ENCODE measurements around the gene BTN1A1. TPM values are rescaled to one million over a fixed set of nuclear protein-coding genes. Genes with fewer than 3 reads are reported as not detected.

BTN1A1 gene
- polyA plus RNA-seq, 3 donors, result not detected

- H3K9me3 ChIP-seq (replicated peaks in 1 of 2; ENCODE audit: control insufficient read depth in 1 of 2, insufficient read depth in 1 of 2, low read length in 2 of 2), result peaks cover 0 to 4% of the 10 kb centered on the region in 2 donors
- Mint-ChIP-seq H3K4me1 (peaks cover 22% of the 10 kb centered on the region), H3K9me3 (peaks cover 0 to 12% (median 7%) of the 10 kb centered on the region in 7 donors), H3K27ac (no peak overlapping the region), H3K36me3 (peaks cover 4 to 7% of the 10 kb centered on the region in 2 donors), H3K27me3 (ENCODE audit: low read depth in 3 of 3) (peaks cover 30 to 34% (median 32%) of the 10 kb centered on the region in 3 donors), H3K4me3 (no peak overlapping the region)
- DNase-seq, result no peak
- no peak overlapping the region for H3K9ac ChIP-seq (ENCODE audit: insufficient read depth, low read length, poor library complexity, severe bottlenecking)
- no peak overlapping the region for H3K4me2 ChIP-seq (replicated peaks; ENCODE audit: extremely low read depth, low read length, poor library complexity, severe bottlenecking)
- TF ChIP-seq CTCF (IDR thresholded peaks at IDR 0.05), result no peak
- intact Hi-C loops (cut with micrococcal nuclease), result no loop called here
- H3K79me2 ChIP-seq (ENCODE audit: insufficient read depth, low read length), result no peaks in the 10 kb centered on the region
- no peaks in the 10 kb centered on the region for H3K36me3 ChIP-seq (replicated peaks in 1 of 2; ENCODE audit: control insufficient read depth in 1 of 2, insufficient read depth in 2 of 2, low read length in 2 of 2)
- no peaks in the 10 kb centered on the region for H4K20me1 ChIP-seq (ENCODE audit: insufficient read depth, low read length)
- no peak overlapping the region for H3K27ac ChIP-seq (ENCODE audit: low read depth in 1 of 2, low read length in 2 of 2)
- peaks cover 17 to 19% of the 10 kb centered on the region in 2 donors for H3K4me1 ChIP-seq (ENCODE audit: control insufficient read depth in 1 of 2, insufficient read depth in 2 of 2, low read length in 2 of 2)
- H3K27me3 ChIP-seq (ENCODE audit: control insufficient read depth in 2 of 2, insufficient read depth in 2 of 2, low read length in 2 of 2), result peaks cover 22 to 27% of the 10 kb centered on the region in 2 donors
- no peak overlapping the region for H3K4me3 ChIP-seq (replicated peaks in 1 of 3; ENCODE audit: low read depth in 2 of 3, low read length in 3 of 3)
- peak overlapping the region; percentile 14 for H2AFZ ChIP-seq (ENCODE audit: insufficient read depth, low read depth, low read length, poor library complexity, severe bottlenecking)
- no CpG with 5 or more reads among the region's 4 CpGs for WGBS (ENCODE audit: insufficient coverage)
Observed at GRCh38 chr6:26497610-26498009, 2.5 kb upstream of the BTN1A1 start.

- peaks cover 29% of the 10 kb centered on the region for H3K4me1 Mint-ChIP-seq
- Histone ChIP-seq H3K4me1 (ENCODE audit: control insufficient read depth in 1 of 2, insufficient read depth in 2 of 2, low read length in 2 of 2) (peaks cover 17 to 19% of the 10 kb centered on the region in 2 donors), H3K4me3 (replicated peaks in 1 of 3; ENCODE audit: low read depth in 2 of 3, low read length in 3 of 3) (peak overlapping the region in 2 of 3 experiments; percentile 13 to 62), H3K36me3 (replicated peaks in 1 of 2; ENCODE audit: control insufficient read depth in 1 of 2, insufficient read depth in 2 of 2, low read length in 2 of 2) (no peaks in the 10 kb centered on the region), H3K9me3 (replicated peaks in 1 of 2; ENCODE audit: control insufficient read depth in 1 of 2, insufficient read depth in 1 of 2, low read length in 2 of 2) (peaks cover 0 to 4% of the 10 kb centered on the region in 2 donors), H4K20me1 (ENCODE audit: insufficient read depth, low read length) (no peaks in the 10 kb centered on the region), H3K27me3 (ENCODE audit: control insufficient read depth in 2 of 2, insufficient read depth in 2 of 2, low read length in 2 of 2) (peaks cover 28 to 46% of the 10 kb centered on the region in 2 donors), H3K79me2 (ENCODE audit: insufficient read depth, low read length) (no peaks in the 10 kb centered on the region), H3K9ac (ENCODE audit: insufficient read depth, low read length, poor library complexity, severe bottlenecking) (peak overlapping the region; percentile 15), H3K27ac (ENCODE audit: low read depth in 1 of 2, low read length in 2 of 2) (no peak overlapping the region), H2AFZ (ENCODE audit: insufficient read depth, low read depth, low read length, poor library complexity, severe bottlenecking) (peak overlapping the region; percentile 62), H3K4me2 (replicated peaks; ENCODE audit: extremely low read depth, low read length, poor library complexity, severe bottlenecking) (peak overlapping the region; percentile 80)
- intact Hi-C loops (cut with micrococcal nuclease), result no loop called here
- H3K4me3 Mint-ChIP-seq, result peak overlapping the region; percentile 77 to 95
- H3K27me3 Mint-ChIP-seq (ENCODE audit: low read depth in 3 of 3), result peaks cover 34 to 49% (median 39%) of the 10 kb centered on the region in 3 donors
- peaks cover 4 to 8% of the 10 kb centered on the region in 2 donors for H3K36me3 Mint-ChIP-seq
- whole genome bisulfite sequencing (ENCODE audit: insufficient coverage), result 9% methylated on average over 44 of the region's 49 CpGs
- H3K9me3 Mint-ChIP-seq, result peaks cover 0 to 12% (median 7%) of the 10 kb centered on the region in 7 donors
- H3K27ac Mint-ChIP-seq, result peak overlapping the region in 1 of 7 donors; percentile 18
- TF ChIP-seq CTCF (IDR thresholded peaks at IDR 0.05), result no peak
- peak; percentile 36 to 46 (median 46) for DNase-seq
Observed at GRCh38 chr6:26501482-26501986, 1.4 kb downstream of the BTN1A1 start.

Measured in CD14-positive monocyte (primary cell).